ENCODE data around the gene BATF.

BATF gene

DNA sequence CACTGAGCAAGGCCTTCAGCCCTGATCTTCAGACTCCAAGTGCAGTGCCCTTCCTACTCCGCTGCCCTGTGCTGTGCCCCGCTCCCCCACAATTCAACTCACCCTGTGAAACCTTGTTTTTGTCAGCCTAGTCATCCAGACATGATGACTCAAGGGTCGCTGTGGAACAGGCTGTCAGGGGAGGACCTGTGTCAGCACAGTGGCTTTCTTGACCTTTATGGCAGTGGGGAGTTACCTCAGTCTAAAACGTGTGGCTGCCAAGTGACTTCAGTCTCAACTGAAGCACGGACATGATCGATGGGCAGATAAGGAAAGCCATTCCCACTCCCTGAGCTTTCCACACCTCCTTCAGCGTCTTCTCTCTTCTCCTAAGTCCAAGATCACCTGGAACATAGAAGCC lies 39.8 kb downstream of the BATF start:
- DNase-seq (ENCODE audit: low read depth), result peak; percentile 42

DNA sequence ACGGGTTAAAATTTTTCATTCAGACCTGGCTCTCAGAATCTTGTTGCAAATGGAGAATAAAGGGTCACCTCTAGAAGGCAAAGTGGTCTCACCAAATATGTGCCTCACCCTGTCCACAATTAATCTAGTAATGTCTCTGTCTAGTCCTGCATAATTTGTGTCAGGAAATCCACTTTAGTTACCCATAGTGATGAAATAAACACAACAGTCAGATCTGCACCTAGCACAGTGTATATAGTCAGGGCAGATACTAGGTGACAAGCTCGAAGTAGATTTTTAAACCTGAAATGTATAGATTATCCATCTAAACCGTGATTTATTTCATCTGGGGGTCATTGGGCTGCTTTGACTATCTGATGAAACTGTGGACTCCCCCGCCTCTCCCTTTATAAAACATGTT lies 40.2 kb downstream of the BATF start:
- DNase-seq (ENCODE audit: low read depth), result no peak

- DNase-seq (ENCODE audit: low read depth), result no peak
These were observed 41.7 kb downstream of the BATF start for GRCh38 chr14:75563931-75564330.

DNA sequence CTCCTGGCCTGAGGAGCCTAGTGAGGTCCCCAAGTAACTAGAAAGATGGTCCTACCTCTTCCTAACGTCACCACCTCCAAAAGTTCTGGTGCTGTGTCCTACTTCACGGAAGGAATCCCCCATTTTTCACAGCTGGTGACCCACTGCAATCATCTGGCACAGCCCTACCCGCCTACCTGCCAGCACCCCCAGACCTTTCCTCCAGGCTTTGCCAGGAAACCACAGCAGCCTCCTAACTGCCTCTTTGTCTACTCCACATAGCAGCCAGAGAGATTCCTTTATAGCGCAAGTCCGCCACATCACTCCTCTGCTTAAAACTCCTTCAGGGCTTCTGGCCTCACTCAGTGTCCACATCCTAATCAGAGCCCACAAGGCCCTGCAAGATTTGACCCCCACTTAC lies 42.8 kb downstream of the BATF start:
- no peak for DNase-seq (ENCODE audit: low read depth)

- DNase-seq (ENCODE audit: low read depth), result peak; percentile 68
These were observed 44.1 kb downstream of the BATF start for GRCh38 chr14:75566321-75566720.

DNA sequence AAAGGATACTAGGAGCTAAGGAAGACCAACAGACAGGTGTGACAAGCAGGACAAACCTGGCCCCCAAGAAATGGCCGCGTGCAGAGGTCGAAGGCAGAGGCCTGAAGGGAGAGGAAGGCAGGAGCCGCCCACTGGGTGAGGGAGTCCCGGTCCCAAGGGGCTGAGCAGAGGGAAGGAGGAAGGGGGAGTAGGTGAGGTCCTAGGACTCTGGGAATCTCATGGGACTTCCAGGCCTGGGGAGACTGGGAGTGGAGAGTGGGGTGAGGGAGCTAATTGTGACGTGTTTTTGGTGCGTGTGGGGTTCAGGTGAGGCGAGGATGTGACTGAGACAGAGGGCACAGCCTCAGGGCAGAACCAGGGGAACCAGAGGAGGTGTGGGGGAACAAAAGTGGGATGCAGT lies 44.5 kb downstream of the BATF start:
- DNase-seq (ENCODE audit: low read depth), result no peak

GRCh38 chr14:75568140-75568539 lies 45.9 kb downstream of the BATF start:
- no peak for DNase-seq (ENCODE audit: low read depth)

GRCh38 chr14:75568791-75569190 lies 46.5 kb downstream of the BATF start:
- no peak for DNase-seq (ENCODE audit: low read depth)

DNA sequence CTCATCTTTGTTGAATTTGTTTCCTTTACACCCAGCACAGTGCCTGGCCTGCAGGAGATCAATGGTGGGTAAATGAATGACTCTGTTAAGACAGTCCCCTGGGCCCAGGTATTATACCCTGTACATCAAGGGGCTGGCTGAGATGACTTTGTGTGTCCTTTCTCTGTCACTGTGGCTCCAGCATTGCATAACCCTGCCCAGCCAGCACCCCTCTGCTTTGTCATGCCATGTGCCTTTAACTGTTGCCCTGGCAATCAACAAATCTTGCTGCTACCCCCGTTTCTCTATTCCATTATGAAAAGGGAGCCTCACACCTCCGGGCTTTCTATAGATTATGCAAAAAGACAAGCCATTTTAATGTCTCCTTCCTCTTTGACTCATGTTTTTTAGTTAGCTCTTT lies 48.5 kb downstream of the BATF start:
- DNase-seq (ENCODE audit: low read depth), result no peak

GRCh38 chr14:75572104-75572503 lies 49.8 kb downstream of the BATF start:
- no peak for DNase-seq (ENCODE audit: low read depth)

DNA sequence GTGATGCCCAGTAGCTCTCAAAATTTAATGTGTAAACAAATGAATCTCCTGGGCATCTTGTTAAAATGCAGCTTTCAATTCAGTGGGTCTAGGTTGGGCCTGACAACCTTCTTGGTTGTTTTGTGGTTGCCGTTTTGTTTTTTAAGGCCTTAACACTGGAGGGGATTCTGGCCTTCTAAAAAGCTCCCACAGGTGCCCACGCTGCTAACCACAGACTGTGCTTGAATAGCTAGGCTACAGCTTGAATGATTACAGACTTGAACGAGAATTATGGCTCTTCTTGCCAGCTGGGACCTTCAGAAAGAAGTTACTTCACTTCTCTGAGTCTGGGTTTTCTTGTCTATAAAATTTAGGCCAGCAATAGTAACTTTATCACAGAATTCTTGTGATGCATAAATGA lies 54.8 kb downstream of the BATF start:
- DNase-seq (ENCODE audit: low read depth), result no peak

- peak; percentile 57 for DNase-seq (ENCODE audit: low read depth)
These were observed 55.4 kb downstream of the BATF start for GRCh38 chr14:75577729-75578101.

DNA sequence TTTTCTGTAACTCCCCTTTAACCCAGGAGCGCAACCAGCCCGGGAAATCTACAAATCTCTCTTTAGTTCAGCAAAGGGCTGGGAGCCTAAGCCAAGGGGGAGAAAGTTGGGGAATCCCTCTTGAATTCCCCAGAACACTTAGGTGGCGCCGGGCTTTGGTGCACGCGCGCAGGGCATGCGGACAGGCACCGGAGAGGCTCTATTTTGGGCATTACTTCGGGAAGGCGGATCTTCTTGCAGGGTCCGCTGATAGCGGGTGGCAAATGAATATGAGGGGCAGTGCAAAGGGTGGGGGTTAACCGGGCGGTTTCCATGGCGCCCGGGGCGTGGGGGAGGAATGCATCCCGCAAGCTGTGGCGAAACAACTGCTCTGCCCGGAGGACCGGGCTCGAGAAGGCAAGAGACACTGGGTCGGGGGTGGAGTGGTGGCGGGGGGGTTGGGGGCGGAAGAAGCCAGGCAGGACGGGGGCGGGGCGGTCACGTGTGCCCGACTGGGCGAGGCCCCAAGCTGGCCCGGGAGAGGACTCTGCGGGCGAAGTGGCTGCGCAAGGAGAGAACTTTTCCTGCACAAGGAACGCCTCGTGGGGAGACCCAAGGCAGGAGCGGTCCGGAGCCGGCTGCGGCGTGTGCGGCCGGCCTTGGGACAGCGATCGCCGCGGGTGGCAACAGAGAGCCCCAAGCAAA lies 56.0 kb downstream of the BATF start, which contains the start of gene FLVCR2:
Gene FLVCR2, plus strand, starts transcription at position 519 of the 684 bp plus-strand sequence. CDS start 353 bp downstream, outside the sequence.
- DNase-seq (ENCODE audit: low read depth), result peak; percentile 32

DNA sequence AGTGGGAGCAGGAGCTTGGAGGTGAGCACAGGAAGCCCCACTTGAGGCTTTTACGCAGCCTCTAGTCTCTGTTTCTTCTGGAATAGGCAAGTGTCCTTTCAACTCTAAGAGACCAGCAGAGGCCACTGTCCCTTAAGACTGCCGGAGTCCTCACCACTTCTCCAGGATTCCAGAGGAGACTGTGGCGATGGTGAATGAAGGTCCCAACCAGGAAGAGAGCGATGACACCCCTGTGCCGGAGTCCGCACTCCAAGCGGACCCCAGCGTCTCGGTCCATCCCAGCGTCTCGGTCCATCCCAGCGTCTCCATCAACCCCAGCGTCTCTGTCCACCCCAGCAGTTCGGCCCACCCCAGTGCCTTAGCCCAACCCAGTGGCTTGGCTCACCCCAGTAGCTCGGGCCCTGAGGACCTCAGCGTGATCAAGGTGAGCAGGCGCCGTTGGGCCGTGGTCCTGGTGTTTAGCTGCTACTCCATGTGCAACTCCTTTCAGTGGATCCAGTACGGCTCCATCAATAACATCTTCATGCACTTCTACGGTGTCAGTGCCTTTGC lies 56.6 kb downstream of the BATF start:
- no peak for DNase-seq (ENCODE audit: low read depth)

- no peak for DNase-seq (ENCODE audit: low read depth)
These were observed 57.1 kb downstream of the BATF start for GRCh38 chr14:75579338-75579864.

DNA sequence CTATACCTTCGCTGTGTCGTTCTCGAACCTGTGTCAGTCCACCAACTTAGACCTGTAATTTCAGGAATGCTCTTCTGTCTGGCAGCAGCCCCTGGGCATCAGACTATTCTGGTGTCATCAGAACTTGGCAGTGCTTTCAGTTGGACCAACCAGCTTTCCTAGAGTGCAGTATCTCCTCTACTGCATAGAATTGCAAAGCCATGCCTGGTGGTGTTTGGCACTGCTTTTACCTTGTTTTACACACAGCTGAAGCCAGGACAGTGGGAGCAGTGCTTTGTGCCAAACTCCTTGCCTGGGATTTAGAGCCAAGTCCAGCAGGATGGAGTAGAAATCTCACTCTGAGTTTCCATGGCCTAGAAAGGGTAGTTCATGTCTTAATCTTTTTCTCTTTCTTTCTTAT lies 57.6 kb downstream of the BATF start:
- no peak for DNase-seq (ENCODE audit: low read depth)

DNA sequence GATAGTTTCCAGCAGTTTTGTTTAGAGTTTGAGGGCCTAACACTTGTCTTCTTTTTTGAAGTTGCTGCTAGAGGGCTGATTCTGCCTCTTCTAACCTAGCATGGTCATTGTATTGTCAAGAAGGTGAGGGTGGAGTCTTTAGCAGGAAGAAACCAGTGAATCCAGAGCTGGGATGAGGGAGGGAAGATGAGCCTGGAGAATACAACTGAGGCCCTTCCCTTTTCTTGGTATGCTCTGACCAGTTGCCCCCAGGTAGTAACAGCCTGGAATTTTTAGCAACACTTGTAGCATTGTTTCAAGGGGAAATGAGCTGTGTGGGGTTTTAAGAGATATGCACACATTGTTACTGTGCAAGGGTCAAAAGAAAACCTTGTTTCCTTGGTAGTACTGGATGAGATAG lies 65.1 kb downstream of the BATF start:
- no peak for DNase-seq (ENCODE audit: low read depth)

GRCh38 chr14:75589931-75590330 lies 67.7 kb downstream of the BATF start:
- DNase-seq (ENCODE audit: low read depth), result no peak

- DNase-seq (ENCODE audit: low read depth), result no peak
These were observed 69.2 kb downstream of the BATF start for GRCh38 chr14:75591331-75591946.

DNA sequence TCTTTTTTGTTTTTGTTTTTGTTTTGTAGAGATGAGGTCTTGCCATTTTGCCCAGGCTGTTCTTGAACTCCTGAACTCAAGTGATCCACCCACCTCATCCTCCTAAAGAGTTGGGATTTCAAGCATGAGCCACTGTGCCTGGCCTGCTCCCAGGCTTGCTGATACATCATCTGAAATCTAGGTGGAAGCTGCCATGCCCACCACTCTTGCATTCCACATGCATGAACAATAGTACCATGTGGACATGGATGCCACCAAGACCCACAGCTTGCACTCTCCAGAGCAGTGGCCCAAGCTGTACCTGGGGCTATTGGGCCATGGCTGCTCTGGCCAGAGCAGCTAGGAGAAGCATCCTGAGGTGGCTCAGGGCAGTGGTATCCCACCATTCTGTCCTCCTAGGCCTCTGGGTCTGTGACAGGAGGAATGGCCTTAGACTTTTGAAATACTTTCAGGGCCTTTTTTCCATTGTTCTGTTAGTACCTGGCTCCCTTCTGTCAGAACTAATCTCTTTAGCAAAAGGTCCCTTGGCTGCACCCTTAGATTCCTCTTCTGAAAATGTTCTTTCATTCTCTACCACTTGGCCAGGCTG lies 69.8 kb downstream of the BATF start:
- no peak for DNase-seq (ENCODE audit: low read depth)

DNA sequence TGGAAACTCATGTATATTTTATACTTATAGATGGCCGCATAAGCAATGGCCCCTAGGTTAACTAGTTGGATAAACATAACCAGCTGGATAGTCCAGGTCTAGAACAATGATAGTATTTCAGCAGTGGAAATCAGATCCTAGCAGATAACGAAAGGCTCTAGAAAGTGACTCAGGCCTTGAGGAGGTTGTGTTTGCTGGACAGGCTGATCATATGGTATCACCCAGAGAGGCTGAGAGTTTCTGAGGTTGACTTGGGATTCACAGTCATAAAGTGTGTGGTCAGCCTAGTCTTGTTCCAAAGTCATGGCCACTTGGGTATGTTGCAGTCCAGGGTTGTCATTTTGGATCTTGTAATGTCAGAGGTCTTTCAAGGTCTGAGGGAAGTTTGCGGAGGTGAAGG lies 73.0 kb downstream of the BATF start:
- DNase-seq (ENCODE audit: low read depth), result no peak
